ENCODE results near the gene STIM2.

DNA sequence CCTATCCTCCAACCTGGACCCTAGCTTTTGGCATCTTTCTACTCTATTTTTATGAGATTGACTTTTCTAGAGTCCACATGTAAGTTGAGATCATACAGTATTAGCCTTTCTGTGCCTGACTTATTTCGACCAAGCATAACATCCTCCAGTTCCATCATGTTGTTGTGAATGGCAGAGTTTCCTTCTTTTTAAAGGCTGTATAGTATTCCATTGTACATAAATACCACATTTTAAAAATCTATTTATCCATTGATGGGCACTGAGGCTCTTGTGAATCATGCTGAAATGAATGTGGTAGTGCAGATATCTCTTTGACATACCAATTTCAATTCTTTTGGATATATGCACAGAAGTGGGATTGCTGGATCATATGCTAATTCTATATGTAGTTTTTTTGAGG is 40.3 kb upstream of the STIM2 start:
- TF ChIP-seq CTCF (conservative IDR thresholded peaks at IDR 0.05) (no peak), EZH2 (IDR thresholded peaks at IDR 0.05; ENCODE audit: low read depth) (no peak)

All from PC-9 (cell line).